HCT116 (cell line): ENCODE results near the gene LCE7A. TPM values are rescaled to one million over a fixed set of nuclear protein-coding genes. Genes with fewer than 3 reads are reported as not detected.

Source experiments
- ATAC-seq: fragments of 200-7000 bp; cut with Tn5 transposase; 2 replicates; pipeline ENCODE4 v1.9.1; 2020; ENCODE audit warnings: mild to moderate bottlenecking, moderate library complexity
- BruUV-seq: library from RNA; stranded (reverse); fragments of 400-500 nt; replicated peaks from 2 replicates; lab custom pipeline; 2021; lab: Mats Ljungman, UMichigan
- CTCF ChIA-PET: fragments of 300-600 bp; sonication (Branson Sonifier 250); formaldehyde crosslinking; loops from one replicate; lab custom pipeline; 2021; ENCODE audit warnings: antibody characterized with exemption; lab: Charles Lee
- POLR2A ChIA-PET: fragments of 300-600, 350-600 bp; sonication (Branson Sonifier 250); formaldehyde crosslinking; loops from one replicate; lab custom pipeline; 2021; ENCODE audit warnings: antibody characterized with exemption; lab: Charles Lee
- RAD21 ChIA-PET, 2 experiments: fragments of 300-600 bp; sonication (Branson Sonifier 250); formaldehyde crosslinking; loops; one replicate each; lab custom pipeline; 2023; ENCODE audit warnings: low total read pairs in 2 of 2; ENCODE audit not compliant: uncharacterized antibody in 2 of 2, unreplicated experiment in 2 of 2, low non-redundant PET in 1 of 2; lab: Charles Lee
- DNase-seq: peaks from one replicate; pipeline ENCODE4 v3.0.0-alpha.2; 2010; ENCODE audit warnings: low read depth, low spot score
- H2AFZ ChIP-seq: fragments of 200-600 bp; shearing (Covaris generic), sonication (generic); 2 replicates; pipeline ENCODE4 v1.6.1; 2017; ENCODE audit warnings: low read depth, mixed run types, mixed read lengths, antibody characterized with exemption, low read length; ENCODE audit not compliant: poor library complexity, severe bottlenecking
- H3K27ac ChIP-seq: 2 replicates; pipeline ENCODE4 v1.5.1; 2012; ENCODE audit warnings: low read depth, low read length
- H3K27me3 ChIP-seq: fragments of 200-600 bp; sonication (generic); 2 replicates; pipeline ENCODE4 v1.6.1; 2016; ENCODE audit warnings: mixed run types, low read length, mixed read lengths; ENCODE audit not compliant: insufficient read depth
- H3K36me3 ChIP-seq, 2 experiments: fragments of 200-500 bp in 1 of 2; fragments of 200-600 bp in 1 of 2; sonication (Bioruptor generic) in 1 of 2; sonication (generic) in 1 of 2; 2 replicates each; pipeline versions ENCODE4 v1.5.1 to v1.6.1; 2014 to 2016; ENCODE audit warnings: low read length in 2 of 2, inconsistent platforms in 1 of 2, mixed read lengths in 1 of 2, mixed run types in 1 of 2; ENCODE audit not compliant: insufficient read depth in 2 of 2, control insufficient read depth in 1 of 2
- H3K4me1 ChIP-seq, 2 experiments: fragments of 200-600 bp in 1 of 2; sonication (generic) in 1 of 2; 2 replicates each; pipeline versions ENCODE4 v1.5.1 to v1.6.1; 2012 to 2017; ENCODE audit warnings: low read length in 2 of 2, inconsistent platforms in 1 of 2, mild to moderate bottlenecking in 1 of 2, mixed read lengths in 1 of 2, mixed run types in 1 of 2, moderate library complexity in 1 of 2; ENCODE audit not compliant: insufficient read depth in 2 of 2, control insufficient read depth in 1 of 2
- H3K4me2 ChIP-seq: fragments of 200-600 bp; sonication (generic); 2 replicates; pipeline ENCODE4 v1.6.1; 2017; ENCODE audit warnings: mixed run types, low read length, mixed read lengths
- H3K4me3 ChIP-seq, 2 experiments: fragments of 200-600 bp in 1 of 2; sonication (generic) in 1 of 2; replicated peaks in 1 of 2; 2 replicates each; pipeline ENCODE4 v1.5.1; 2011 to 2016; ENCODE audit warnings: low read length in 2 of 2, control low read depth in 1 of 2, low read depth in 1 of 2, mild to moderate bottlenecking in 1 of 2, mixed read lengths in 1 of 2, mixed run types in 1 of 2
- H3K79me2 ChIP-seq: fragments of 200-600 bp; sonication (generic); 2 replicates; pipeline ENCODE4 v1.6.1; 2017; ENCODE audit warnings: mild to moderate bottlenecking, mixed run types, low read length, moderate library complexity, mixed read lengths; ENCODE audit not compliant: insufficient read depth
- H3K9ac ChIP-seq: fragments of 200-600 bp; sonication (generic); 2 replicates; pipeline ENCODE4 v1.6.1; 2016; ENCODE audit warnings: low read length, mixed read lengths
- H3K9me2 ChIP-seq: fragments of 200-600 bp; sonication (generic), shearing (Covaris generic); 2 replicates; pipeline ENCODE4 v1.6.1; 2017; ENCODE audit warnings: mixed run types, mild to moderate bottlenecking, moderate library complexity; ENCODE audit not compliant: insufficient read depth
- H3K9me3 ChIP-seq, 2 experiments: fragments of 200-500 bp in 1 of 2; fragments of 200-600 bp in 1 of 2; sonication (Bioruptor generic) in 1 of 2; sonication (generic) in 1 of 2; 2 replicates each; pipeline ENCODE4 v1.6.1; 2014 to 2017; ENCODE audit warnings: low read length in 2 of 2, mixed read lengths in 2 of 2, inconsistent platforms in 1 of 2, low read depth in 1 of 2, mild to moderate bottlenecking in 1 of 2, mixed run types in 1 of 2, moderate library complexity in 1 of 2; ENCODE audit not compliant: control insufficient read depth in 1 of 2, insufficient read depth in 1 of 2
- H4K20me1 ChIP-seq: fragments of 200-600 bp; sonication (generic), shearing (Covaris generic); 2 replicates; pipeline ENCODE4 v1.6.1; 2017; ENCODE audit warnings: mixed run types, mild to moderate bottlenecking, moderate library complexity; ENCODE audit not compliant: insufficient read depth
- CBX3 ChIP-seq: IDR thresholded peaks from 2 replicates; pipeline ENCODE4 v1.6.1; 2012; ENCODE audit warnings: low read depth
- ELF1 ChIP-seq: IDR thresholded peaks from 2 replicates; pipeline ENCODE4 v1.6.1; 2012; ENCODE audit warnings: low read depth, borderline replicate concordance
- EZH2 ChIP-seq: fragments of 200-600 bp; sonication (generic); IDR thresholded peaks from 2 replicates; pipeline ENCODE4 v1.6.1; 2017; ENCODE audit warnings: antibody characterized with exemption, mixed run types
- JUND ChIP-seq: IDR thresholded peaks from 2 replicates; pipeline ENCODE4 v1.6.1; 2012
- POLR2A ChIP-seq: IDR thresholded peaks from 2 replicates; pipeline ENCODE4 v1.7.0; 2011; ENCODE audit warnings: borderline replicate concordance; ENCODE audit not compliant: insufficient read depth, insufficient read length; ENCODE audit errors: extremely low read depth
- POLR2AphosphoS5 ChIP-seq: IDR thresholded peaks from 2 replicates; pipeline ENCODE4 v1.6.1; 2011; ENCODE audit warnings: mild to moderate bottlenecking, low read depth, low read length, moderate library complexity
- RAD21 ChIP-seq: IDR thresholded peaks from 2 replicates; pipeline ENCODE4 v1.6.1; 2012; ENCODE audit warnings: low read depth, mild to moderate bottlenecking
- SIN3A ChIP-seq: IDR thresholded peaks from 2 replicates; pipeline ENCODE4 v1.6.1; 2012; ENCODE audit warnings: low read depth
- SRF ChIP-seq: IDR thresholded peaks from 2 replicates; pipeline ENCODE4 v1.6.1; 2012; ENCODE audit warnings: low read depth
- YY1 ChIP-seq: IDR thresholded peaks from 2 replicates; pipeline ENCODE4 v1.6.1; 2011; ENCODE audit warnings: low read length, low read depth, moderate library complexity, mild to moderate bottlenecking; ENCODE audit not compliant: insufficient replicate concordance; ENCODE audit errors: extremely low read depth
- ZFX ChIP-seq: fragments of 450-650 bp; IDR thresholded peaks from 2 replicates; pipeline ENCODE4 v1.6.1; 2017
- ZNF274 ChIP-seq: fragments of 200-500 bp; sonication (Bioruptor generic); IDR thresholded peaks from 2 replicates; pipeline ENCODE4 v1.6.1; 2014; ENCODE audit warnings: mild to moderate bottlenecking, low read depth, low read length, inconsistent platforms
- intact Hi-C: fragments of 100-400 bp; cut with micrococcal nuclease; formaldehyde crosslinking; loops from 2 replicates; pipeline ENCODE4 v1.10.0; 2022
- total RNA-seq: library from RNA; stranded (reverse); gene quantifications from one replicate; pipeline ENCODE4 v1.2.1, GENCODE V29; 2021; ENCODE audit not compliant: unreplicated experiment
- TF ChIP-seq, protein P1 (sequence below): IDR thresholded peaks from 2 replicates; pipeline ENCODE4 v1.6.1; 2012
- TF ChIP-seq, protein P2 (sequence below): IDR thresholded peaks from 2 replicates; pipeline ENCODE4 v1.6.1; 2011; ENCODE audit warnings: mild to moderate bottlenecking, low read length, moderate library complexity; ENCODE audit not compliant: insufficient replicate concordance; ENCODE audit errors: extremely low read depth
- TF ChIP-seq, protein P3 (sequence below): IDR thresholded peaks from 2 replicates; pipeline ENCODE4 v1.6.1; 2012; ENCODE audit warnings: low read depth

Gene LCE7A
- total RNA-seq, 1 experiment from 2014 or later: not detected

- Histone ChIP-seq H2AFZ (no peak overlapping the region), H3K4me1 (no peaks in the 10 kb centered on the region), H3K4me2 (peak overlapping the region; percentile 31; the same call in 1 of the 2 replicates), H3K27ac (no peak overlapping the region), H3K9ac (no peak overlapping the region), H3K4me3 (no peak overlapping the region), H3K27me3 (peaks cover 14% of the 10 kb centered on the region; the same call in 1 of the 2 replicates), H3K9me3 (no peaks in the 10 kb centered on the region), H3K79me2 (no peaks in the 10 kb centered on the region), H3K36me3 (no peaks in the 10 kb centered on the region), H4K20me1 (no peaks in the 10 kb centered on the region; the same call in 1 of the 2 replicates), H3K9me2 (no peaks in the 10 kb centered on the region)
- RAD21 ChIA-PET: interaction anchor here in 1 of 2 experiments (1.3 kb wide), 1 partner anchor 321 kb away, joined by 3 read pairs; no protein-coding TSS in a partner anchor
- BruUV-seq: no TSS peak
- TF ChIP-seq, protein P1, sequence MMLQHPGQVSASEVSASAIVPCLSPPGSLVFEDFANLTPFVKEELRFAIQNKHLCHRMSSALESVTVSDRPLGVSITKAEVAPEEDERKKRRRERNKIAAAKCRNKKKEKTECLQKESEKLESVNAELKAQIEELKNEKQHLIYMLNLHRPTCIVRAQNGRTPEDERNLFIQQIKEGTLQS: no peak
- TF ChIP-seq POLR2A (no peak), EZH2 (no peak), JUND (no peak), SRF (no peak), POLR2AphosphoS5 (no peak), ZFX (no peak), ELF1 (no peak), SIN3A (no peak), RAD21 (no peak), CBX3 (no peak), YY1 (no peak), ZNF274 (no peak)
- TF ChIP-seq, protein P2, sequence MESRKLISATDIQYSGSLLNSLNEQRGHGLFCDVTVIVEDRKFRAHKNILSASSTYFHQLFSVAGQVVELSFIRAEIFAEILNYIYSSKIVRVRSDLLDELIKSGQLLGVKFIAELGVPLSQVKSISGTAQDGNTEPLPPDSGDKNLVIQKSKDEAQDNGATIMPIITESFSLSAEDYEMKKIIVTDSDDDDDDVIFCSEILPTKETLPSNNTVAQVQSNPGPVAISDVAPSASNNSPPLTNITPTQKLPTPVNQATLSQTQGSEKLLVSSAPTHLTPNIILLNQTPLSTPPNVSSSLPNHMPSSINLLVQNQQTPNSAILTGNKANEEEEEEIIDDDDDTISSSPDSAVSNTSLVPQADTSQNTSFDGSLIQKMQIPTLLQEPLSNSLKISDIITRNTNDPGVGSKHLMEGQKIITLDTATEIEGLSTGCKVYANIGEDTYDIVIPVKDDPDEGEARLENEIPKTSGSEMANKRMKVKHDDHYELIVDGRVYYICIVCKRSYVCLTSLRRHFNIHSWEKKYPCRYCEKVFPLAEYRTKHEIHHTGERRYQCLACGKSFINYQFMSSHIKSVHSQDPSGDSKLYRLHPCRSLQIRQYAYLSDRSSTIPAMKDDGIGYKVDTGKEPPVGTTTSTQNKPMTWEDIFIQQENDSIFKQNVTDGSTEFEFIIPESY: no peak
- TF ChIP-seq, protein P3, sequence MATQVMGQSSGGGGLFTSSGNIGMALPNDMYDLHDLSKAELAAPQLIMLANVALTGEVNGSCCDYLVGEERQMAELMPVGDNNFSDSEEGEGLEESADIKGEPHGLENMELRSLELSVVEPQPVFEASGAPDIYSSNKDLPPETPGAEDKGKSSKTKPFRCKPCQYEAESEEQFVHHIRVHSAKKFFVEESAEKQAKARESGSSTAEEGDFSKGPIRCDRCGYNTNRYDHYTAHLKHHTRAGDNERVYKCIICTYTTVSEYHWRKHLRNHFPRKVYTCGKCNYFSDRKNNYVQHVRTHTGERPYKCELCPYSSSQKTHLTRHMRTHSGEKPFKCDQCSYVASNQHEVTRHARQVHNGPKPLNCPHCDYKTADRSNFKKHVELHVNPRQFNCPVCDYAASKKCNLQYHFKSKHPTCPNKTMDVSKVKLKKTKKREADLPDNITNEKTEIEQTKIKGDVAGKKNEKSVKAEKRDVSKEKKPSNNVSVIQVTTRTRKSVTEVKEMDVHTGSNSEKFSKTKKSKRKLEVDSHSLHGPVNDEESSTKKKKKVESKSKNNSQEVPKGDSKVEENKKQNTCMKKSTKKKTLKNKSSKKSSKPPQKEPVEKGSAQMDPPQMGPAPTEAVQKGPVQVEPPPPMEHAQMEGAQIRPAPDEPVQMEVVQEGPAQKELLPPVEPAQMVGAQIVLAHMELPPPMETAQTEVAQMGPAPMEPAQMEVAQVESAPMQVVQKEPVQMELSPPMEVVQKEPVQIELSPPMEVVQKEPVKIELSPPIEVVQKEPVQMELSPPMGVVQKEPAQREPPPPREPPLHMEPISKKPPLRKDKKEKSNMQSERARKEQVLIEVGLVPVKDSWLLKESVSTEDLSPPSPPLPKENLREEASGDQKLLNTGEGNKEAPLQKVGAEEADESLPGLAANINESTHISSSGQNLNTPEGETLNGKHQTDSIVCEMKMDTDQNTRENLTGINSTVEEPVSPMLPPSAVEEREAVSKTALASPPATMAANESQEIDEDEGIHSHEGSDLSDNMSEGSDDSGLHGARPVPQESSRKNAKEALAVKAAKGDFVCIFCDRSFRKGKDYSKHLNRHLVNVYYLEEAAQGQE: no peak
- intact Hi-C loops: loop anchor here (1.0 to 5.0 kb wide), 5 partner anchors 55 to 407 kb away; partner anchors contain the start of gene SPRR1B
- ATAC-seq (no peak), DNase-seq (no peak)
- POLR2A ChIA-PET: no interaction called here
- CTCF ChIA-PET: interaction anchor here (0.6 to 6.0 kb wide), 11 partner anchors 16 to 428 kb away, joined by 3 to 94 read pairs (median 4); no protein-coding TSS in a partner anchor
These were observed 11.9 kb downstream of the LCE7A start for GRCh38 chr1:152871731-152872126.
